HUES48 (cell line): ENCODE data around the gene ATAT1.

ENCODE experiments used
- H3K27ac ChIP-seq: one replicate; pipeline ENCODE4 v1.7.0; 2013; ENCODE audit warnings: low read depth, low read length, inconsistent platforms
- H3K27me3 ChIP-seq: 2 replicates; pipeline ENCODE4 v1.6.1; 2013; ENCODE audit warnings: mild to moderate bottlenecking, low read length; ENCODE audit not compliant: control insufficient read depth, insufficient read depth
- H3K36me3 ChIP-seq: 2 replicates; pipeline ENCODE4 v1.6.1; 2013; ENCODE audit warnings: low read length; ENCODE audit not compliant: control insufficient read depth, insufficient read depth
- H3K4me1 ChIP-seq: 2 replicates; pipeline ENCODE4 v1.6.1; 2013; ENCODE audit warnings: mild to moderate bottlenecking, low read length; ENCODE audit not compliant: control insufficient read depth, insufficient read depth
- H3K4me3 ChIP-seq: 2 replicates; pipeline ENCODE4 v1.5.1; 2013; ENCODE audit warnings: mild to moderate bottlenecking, low read depth, low read length
- H3K9ac ChIP-seq: 2 replicates; pipeline ENCODE4 v1.6.1; 2013; ENCODE audit warnings: mild to moderate bottlenecking, low read depth, low read length, moderate library complexity
- H3K9me3 ChIP-seq: 2 replicates; pipeline ENCODE4 v1.6.1; 2013; ENCODE audit warnings: low read length; ENCODE audit not compliant: control insufficient read depth, insufficient read depth

ATAT1 gene

DNA sequence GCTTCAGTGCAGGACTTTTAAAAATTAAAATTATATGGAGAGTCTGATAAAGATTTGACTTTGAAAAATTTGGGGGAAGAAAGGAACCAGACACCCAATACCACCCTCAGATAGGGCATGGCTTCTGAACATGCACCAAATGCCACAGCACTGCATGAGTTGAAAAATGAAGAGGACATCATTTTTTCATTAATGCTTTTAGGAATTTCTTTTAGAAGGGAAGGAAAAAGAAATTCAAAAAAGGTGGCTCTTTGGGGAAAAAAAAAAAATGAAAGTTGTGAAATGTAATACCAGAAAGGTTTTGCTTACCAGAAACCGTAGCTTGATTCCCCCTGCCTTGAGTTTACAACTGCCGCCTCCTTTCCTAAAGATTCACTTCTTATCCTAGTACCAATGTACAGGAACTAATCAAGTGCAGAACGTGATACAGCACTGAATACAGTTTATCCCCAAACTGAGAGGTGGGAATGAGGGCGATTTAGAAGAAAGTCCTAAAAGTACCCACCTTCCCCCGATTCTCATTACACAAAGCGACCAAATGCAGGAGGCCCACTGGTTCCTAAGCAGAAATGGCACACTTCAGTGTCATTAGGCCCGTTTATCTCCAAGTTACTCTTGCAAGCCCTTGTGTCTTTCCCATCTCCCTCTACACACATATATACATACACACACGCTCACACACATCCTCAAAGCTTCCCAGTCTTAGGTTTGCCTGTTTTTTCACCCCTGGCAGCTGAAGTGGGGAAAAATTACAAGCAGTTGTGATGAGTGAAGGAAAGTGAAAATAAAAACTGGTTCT, 12.4 kb upstream of the ATAT1 start:
- Histone ChIP-seq H3K27ac (peak overlapping the region; percentile 95), H3K9ac (peak overlapping the region; percentile 67), H3K9me3 (no peaks in the 10 kb centered on the region), H3K27me3 (no peaks in the 10 kb centered on the region), H3K4me1 (peaks cover 14% of the 10 kb centered on the region), H3K4me3 (peak overlapping the region; percentile 89), H3K36me3 (peaks cover 51% of the 10 kb centered on the region)

DNA sequence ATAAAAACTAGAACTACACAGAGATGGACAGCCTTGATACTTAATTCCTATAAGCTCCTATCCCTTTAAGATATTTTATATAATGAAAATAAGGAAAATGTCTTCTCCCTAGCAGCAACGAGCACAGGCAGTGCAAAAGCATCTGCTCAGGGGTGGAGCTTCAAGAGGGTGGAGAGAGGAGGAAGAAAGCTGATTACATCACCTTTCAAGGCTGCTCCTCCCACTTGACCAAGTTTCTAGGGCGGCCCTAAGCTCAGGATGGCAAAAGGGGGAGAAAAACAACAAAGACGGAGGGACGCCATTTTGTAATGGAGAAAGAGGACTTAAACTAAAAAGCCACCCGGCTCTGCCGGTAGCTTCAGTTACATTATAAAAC, 11.8 kb upstream of the ATAT1 start:
- Histone ChIP-seq H3K4me1 (peaks cover 14% of the 10 kb centered on the region), H3K27me3 (no peaks in the 10 kb centered on the region), H3K9me3 (no peaks in the 10 kb centered on the region), H3K9ac (peak overlapping the region; percentile 99), H3K27ac (peak overlapping the region; percentile 95), H3K36me3 (peaks cover 51% of the 10 kb centered on the region), H3K4me3 (peak overlapping the region; percentile 89)

DNA sequence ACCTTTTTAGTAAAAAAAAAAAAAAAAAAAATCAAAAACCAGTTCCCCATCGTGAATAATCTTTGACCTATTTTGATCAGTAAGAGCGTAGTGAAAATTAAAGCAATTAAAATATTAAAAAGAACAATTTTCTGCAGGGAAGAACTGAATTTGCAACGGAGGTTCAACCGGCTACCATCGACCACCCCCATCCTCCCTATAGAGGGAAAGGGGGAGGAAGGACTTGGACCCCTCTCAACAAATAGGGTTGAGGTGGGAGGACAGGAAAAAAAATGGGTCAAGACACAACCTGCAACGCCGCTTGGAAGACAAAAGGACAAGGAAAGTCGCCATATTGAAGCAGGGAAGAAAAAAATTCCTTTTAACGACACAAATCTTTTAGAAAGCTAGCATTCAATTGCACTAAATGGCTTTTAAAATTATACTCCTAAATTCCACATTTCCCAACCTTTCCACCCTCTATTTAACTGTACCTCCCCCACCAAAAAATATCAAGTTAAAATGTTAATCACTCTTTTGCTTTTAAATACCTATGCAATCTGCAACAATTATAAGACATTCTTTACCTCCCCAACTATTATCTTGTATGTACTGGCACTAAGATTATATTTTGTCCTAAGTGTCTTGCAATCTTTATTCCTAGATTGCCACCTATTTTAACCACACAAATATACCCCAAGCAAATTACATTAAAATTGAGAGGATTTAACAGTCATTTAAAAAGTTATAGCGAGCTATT, 11.3 kb upstream of the ATAT1 start:
- Histone ChIP-seq H3K36me3 (peaks cover 48% of the 10 kb centered on the region), H3K4me1 (peaks cover 14% of the 10 kb centered on the region), H3K4me3 (peak overlapping the region; percentile 89)

DNA sequence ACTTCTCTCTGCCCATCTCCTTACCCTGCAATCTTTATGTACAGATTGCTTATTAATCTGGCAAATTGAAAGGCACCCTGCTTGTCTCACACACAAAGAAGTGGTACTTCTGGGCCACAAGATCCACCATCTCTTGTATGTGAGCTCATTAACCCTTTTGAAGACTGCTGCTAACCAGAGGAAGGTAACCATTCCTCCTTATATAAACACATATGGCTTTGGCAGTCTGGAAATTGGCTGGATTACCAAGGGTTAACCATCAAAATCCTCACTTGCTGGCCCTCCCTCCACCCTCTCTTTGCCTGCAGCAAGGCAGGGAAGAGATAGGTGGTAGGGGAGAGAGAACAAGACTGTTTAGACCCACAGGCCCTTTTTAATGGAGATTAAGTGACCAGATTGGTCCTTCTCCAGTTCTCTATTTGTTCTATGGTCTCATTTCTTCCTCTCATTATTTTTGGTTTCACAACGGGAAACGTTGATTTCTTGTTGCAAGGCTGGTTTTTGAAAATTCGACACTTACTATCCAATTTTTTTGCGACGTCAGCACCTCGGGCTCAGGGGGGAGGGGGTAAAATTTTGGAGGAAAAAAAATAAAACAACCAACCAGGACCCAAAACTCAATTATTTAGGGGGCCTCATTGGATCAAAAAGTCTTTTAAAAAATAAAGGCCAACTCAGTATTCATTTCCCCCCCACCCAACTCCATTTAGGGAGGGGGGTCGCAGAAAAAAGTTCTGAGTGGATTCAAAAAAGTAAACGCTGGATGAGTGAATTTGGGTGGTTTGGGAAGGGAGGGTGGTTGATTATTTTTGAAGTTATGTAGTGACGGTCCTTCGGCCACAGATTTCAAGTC, 10.5 kb upstream of the ATAT1 start:
- H3K4me1 ChIP-seq: peaks cover 14% of the 10 kb centered on the region
- peak overlapping the region; percentile 99 for H3K9ac ChIP-seq
- H3K27ac ChIP-seq: peak overlapping the region; percentile 95
- H3K4me3 ChIP-seq: peak overlapping the region; percentile 89
- H3K36me3 ChIP-seq: peaks cover 46% of the 10 kb centered on the region
- H3K9me3 ChIP-seq: no peaks in the 10 kb centered on the region
- H3K27me3 ChIP-seq: no peaks in the 10 kb centered on the region

More for the DNA sequence above, 11.3 kb upstream of the ATAT1 start:
- H3K27me3 ChIP-seq: no peaks in the 10 kb centered on the region
- no peaks in the 10 kb centered on the region for H3K9me3 ChIP-seq
- H3K9ac ChIP-seq: peak overlapping the region; percentile 99
- H3K27ac ChIP-seq: peak overlapping the region; percentile 95

DNA sequence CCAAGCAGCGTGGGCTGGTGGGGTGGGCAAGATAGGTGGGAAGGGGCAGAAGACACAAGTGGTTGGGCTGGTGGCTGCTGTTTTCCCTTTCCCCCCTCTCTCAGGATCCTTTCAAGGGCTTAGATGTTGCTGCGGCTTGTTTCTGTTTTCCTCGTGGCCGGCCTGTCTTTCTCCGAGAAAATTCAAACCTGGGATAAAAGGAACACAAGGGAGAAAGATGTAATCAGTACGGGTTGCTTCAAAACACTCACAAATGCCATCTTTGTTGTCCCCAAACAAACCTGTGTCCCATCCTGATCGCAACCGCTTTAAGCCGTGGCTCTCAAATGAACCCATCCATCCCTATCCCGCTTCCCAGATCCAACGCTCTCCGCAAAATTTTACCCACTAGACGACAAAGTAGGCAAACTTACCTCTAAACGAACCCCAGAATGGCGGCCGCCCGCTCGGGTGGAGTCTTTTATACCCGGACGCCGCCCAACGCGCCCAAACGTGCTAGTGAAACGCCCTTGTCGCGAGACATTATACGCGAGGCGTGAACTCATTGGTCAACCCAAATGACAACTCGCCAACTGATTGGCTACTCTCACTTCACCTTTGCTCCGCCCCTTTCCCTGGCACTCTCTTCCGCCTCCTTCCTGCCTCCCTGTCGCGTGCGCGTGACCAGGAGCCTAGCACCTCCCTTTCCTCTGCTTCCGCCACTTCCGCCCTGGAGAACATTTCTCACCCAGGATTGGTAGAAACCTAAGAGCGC, 9.7 kb upstream of the ATAT1 start, which contains the start of gene PPP1R10:
Gene PPP1R10 (minus strand): TSS at position 433 of the 754 bp plus-strand sequence. CDS start 7,299 bp downstream, outside the sequence.
- Histone ChIP-seq H3K36me3 (peaks cover 45% of the 10 kb centered on the region), H3K9ac (peak within 1 kb of the TSS; percentile 99), H3K9me3 (no peaks in the 10 kb centered on the region)

DNA sequence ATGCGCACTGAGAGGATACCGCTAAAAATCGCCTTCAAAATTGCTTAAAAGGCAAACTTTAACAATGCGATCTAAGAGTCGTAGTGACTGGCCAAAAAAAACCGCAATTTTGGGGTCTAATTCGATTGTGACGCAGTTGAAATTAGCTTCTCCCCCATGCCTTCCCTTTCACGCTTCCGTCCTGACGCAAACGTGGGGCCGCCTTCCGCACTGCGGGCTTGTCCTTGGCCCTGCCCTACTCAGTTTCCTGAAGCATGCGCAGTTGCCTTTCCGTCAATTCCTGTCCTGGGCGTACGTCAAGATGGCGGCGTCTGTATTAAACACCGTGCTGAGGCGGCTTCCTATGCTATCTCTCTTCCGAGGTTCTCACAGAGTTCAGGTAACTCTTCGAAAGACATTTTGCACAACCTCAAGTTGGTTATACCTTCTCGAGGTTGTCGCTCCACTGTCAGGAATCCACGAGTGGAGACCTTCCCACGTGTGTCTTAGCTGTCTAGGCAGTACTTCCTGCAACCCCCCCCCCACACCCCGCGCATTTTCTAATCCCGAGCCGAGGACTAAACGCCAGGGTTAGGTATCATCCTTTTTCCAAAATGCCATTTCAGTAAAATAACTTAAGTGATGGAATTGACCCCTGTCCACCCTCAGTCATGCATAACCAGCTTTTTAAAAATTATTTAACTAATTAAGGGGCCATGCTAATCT, 9.0 kb upstream of the ATAT1 start, which contains the start of gene MRPS18B:
Gene MRPS18B (plus strand): TSS at position 276 of the 705 bp plus-strand sequence. CDS start 26 bp downstream, at position 302.
- Histone ChIP-seq H3K9ac (peak within 1 kb of the TSS; percentile 99), H3K4me1 (peaks cover 14% of the 10 kb centered on the region), H3K36me3 (peaks cover 51% of the 10 kb centered on the region), H3K27me3 (no peaks in the 10 kb centered on the region), H3K4me3 (peak within 1 kb of the TSS; percentile 89), H3K27ac (peak within 1 kb of the TSS; percentile 98), H3K9me3 (no peaks in the 10 kb centered on the region)

More for the DNA sequence above, 9.7 kb upstream of the ATAT1 start, which contains the start of gene PPP1R10:
- Histone ChIP-seq H3K4me3 (peak within 1 kb of the TSS; percentile 89), H3K27me3 (no peaks in the 10 kb centered on the region), H3K27ac (peak within 1 kb of the TSS; percentile 98), H3K4me1 (peaks cover 14% of the 10 kb centered on the region)

DNA sequence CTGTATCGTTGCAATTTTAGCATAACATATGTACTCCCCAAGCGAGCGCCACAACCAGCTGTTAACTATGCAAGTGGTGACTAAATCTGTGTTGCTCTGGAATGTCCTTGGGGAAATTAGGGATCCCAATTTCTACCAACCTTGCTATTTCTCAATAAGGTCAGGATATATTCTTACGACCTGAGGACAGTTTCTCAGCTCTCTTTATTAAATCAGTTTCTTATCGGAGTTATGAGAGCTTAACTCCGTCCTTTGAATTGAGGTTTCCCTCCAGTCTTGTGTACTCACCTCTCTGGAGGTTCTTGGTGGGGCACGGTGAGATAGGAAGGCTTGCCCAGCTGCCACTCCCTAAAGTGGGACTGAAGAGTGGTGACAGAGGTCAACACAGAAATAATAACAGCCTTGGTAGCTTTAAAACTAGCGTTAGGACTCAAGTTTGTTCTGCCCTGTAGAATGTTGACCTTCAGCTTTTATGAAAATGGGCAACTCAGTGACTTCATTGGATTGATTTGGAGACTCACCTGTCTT, 8.3 kb upstream of the ATAT1 start:
- Histone ChIP-seq H3K27me3 (no peaks in the 10 kb centered on the region), H3K36me3 (peaks cover 56% of the 10 kb centered on the region), H3K4me1 (peaks cover 14% of the 10 kb centered on the region), H3K27ac (peak overlapping the region; percentile 98), H3K4me3 (peak overlapping the region; percentile 86), H3K9ac (peak overlapping the region; percentile 96), H3K9me3 (no peaks in the 10 kb centered on the region)

DNA sequence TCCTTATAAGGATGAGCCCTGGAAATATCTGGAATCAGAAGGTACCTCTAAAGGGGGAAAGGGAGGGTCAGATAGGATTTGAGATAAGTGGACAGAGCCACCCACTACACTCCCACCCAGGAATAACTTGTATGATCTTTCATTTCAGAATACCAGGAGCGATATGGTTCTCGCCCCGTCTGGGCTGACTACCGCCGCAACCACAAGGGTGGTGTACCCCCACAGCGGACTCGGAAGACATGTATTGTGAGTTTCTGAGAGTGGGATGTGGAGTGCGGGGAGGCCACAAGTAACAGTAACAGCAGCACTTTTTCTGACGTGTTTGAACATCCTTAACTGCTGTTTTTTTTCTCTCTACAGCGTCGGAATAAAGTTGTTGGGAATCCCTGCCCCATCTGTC, 7.1 kb upstream of the ATAT1 start:
- no peak overlapping the region for H3K27ac ChIP-seq
- no peak overlapping the region for H3K9ac ChIP-seq
- no peaks in the 10 kb centered on the region for H3K27me3 ChIP-seq
- no peaks in the 10 kb centered on the region for H3K9me3 ChIP-seq
- peaks cover 7% of the 10 kb centered on the region for H3K4me1 ChIP-seq
- peaks cover 55% of the 10 kb centered on the region for H3K36me3 ChIP-seq
- no peak overlapping the region for H3K4me3 ChIP-seq

DNA sequence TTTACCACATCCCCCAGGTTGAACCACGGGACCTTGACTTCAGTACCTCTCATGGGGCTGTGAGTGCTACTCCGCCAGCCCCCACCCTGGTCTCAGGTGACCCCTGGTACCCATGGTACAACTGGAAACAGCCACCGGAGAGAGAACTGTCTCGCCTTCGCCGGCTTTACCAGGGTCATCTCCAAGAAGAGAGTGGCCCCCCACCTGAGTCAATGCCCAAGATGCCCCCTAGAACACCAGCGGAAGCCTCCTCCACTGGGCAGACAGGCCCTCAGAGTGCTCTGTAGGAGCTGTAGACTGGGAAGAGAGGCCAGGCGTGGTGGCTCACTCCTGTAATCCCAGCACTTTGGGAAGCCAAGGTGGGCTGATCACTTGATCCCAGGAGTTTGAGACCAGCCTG, 1.2 kb upstream of the ATAT1 start:
- Histone ChIP-seq H3K4me3 (no peak overlapping the region), H3K27me3 (no peaks in the 10 kb centered on the region), H3K4me1 (peaks cover 10% of the 10 kb centered on the region; the same call in 1 of the 2 replicates), H3K27ac (no peak overlapping the region), H3K9me3 (no peaks in the 10 kb centered on the region), H3K36me3 (peaks cover 75% of the 10 kb centered on the region), H3K9ac (no peak overlapping the region)
